Omental fat pad (tissue), 4 donors: ENCODE measurements around the gene TMEFF1. TPM values are rescaled to one million over a fixed set of nuclear protein-coding genes. Genes with fewer than 3 reads are reported as not detected.

Source experiments
- ATAC-seq: fragments of 150-250 bp; one replicate; pipeline ENCODE4 v1.9.1; 2016; ENCODE audit warnings: mild to moderate bottlenecking, moderate library complexity; ENCODE audit not compliant: low FRiP score
- DNase-seq: peaks from one replicate; pipeline ENCODE4 v3.0.0-alpha.2; 2019; ENCODE audit warnings: low spot score
- total RNA-seq, 4 donors: library from RNA; depleted of rRNA; stranded (reverse); fragments of >200 nt; gene quantifications; one replicate each; pipeline ENCODE4 v1.1.0, GENCODE V29; 2016
- TF ChIP-seq, protein P1 (sequence below), 3 donors: fragments of 450-650 bp; IDR thresholded peaks; one replicate each; pipeline ENCODE4 v1.5.1; 2016 to 2017; ENCODE audit warnings: antibody characterized with exemption in 3 of 3, mild to moderate bottlenecking in 3 of 3, moderate library complexity in 2 of 3

The TMEFF1 gene
- total RNA-seq, 4 donors from 2014 or later = 0.60 to 2.4 TPM; not detected in 2

DNA sequence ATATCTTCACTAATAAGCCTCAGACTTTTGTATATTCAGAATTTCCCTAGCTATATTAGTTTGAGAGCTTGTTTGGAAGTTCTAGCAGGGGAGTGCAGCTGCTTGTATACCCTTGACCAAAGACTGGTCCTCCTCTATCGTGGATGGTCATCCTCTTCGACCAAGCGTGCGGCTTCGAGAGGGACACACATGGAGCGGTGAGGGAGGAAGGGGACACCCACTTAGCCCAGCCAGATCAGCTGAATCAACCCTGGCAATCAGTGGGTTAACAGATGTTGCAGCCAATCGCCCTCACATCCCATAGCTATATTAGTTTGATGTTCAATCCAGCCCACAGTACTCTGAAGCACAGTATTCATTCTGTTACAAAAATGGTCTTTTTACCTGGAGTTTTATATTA, 108.1 kb downstream of the TMEFF1 start:
- ATAC-seq (no peak), DNase-seq (no peak)
- TF ChIP-seq, protein P1, sequence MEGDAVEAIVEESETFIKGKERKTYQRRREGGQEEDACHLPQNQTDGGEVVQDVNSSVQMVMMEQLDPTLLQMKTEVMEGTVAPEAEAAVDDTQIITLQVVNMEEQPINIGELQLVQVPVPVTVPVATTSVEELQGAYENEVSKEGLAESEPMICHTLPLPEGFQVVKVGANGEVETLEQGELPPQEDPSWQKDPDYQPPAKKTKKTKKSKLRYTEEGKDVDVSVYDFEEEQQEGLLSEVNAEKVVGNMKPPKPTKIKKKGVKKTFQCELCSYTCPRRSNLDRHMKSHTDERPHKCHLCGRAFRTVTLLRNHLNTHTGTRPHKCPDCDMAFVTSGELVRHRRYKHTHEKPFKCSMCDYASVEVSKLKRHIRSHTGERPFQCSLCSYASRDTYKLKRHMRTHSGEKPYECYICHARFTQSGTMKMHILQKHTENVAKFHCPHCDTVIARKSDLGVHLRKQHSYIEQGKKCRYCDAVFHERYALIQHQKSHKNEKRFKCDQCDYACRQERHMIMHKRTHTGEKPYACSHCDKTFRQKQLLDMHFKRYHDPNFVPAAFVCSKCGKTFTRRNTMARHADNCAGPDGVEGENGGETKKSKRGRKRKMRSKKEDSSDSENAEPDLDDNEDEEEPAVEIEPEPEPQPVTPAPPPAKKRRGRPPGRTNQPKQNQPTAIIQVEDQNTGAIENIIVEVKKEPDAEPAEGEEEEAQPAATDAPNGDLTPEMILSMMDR (IDR thresholded peaks at IDR 0.05) = no peak

GRCh38 chr9:100581661-100582060, 108.7 kb downstream of the TMEFF1 start:
- TF ChIP-seq, protein P1 (IDR thresholded peaks at IDR 0.05) = no peak
- no peak for ATAC-seq
- DNase-seq = no peak

GRCh38 chr9:100583014-100583802, 110.3 kb downstream of the TMEFF1 start:
- TF ChIP-seq, protein P1 (IDR thresholded peaks at IDR 0.05) = no peak
- peak; percentile 80 for ATAC-seq
- no peak for DNase-seq

DNA sequence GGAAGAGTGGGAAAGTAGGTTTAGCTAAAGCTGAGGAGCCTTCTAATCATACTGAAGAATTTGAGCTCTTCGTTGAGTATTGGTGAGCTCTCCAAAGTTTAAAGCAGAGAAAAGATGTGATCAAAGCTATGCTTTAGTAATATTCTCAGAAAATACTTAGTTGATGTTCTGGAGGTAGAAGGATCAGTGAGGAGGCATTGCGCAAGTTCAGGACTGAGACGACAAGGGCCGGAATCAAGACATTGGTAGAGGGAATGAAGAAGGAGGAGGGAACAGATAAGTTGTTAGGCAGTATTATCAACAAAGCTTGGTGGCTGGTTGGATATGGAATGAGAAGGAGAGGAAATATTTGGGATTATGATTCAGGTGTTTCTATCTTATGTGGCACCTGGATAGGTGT, 112.0 kb downstream of the TMEFF1 start:
- TF ChIP-seq, protein P1 (IDR thresholded peaks at IDR 0.05) = no peak
- ATAC-seq (no peak), DNase-seq (no peak)

GRCh38 chr9:100586093-100586492, 113.1 kb downstream of the TMEFF1 start:
- no peak for ATAC-seq
- TF ChIP-seq, protein P1 (IDR thresholded peaks at IDR 0.05) = no peak
- DNase-seq = no peak

- ATAC-seq = no peak
Measured at GRCh38 chr9:100587375-100587774, 114.4 kb downstream of the TMEFF1 start.

More at GRCh38 chr9:100587375-100587774, 114.4 kb downstream of the TMEFF1 start:
- no peak for DNase-seq
- TF ChIP-seq, protein P1 (IDR thresholded peaks at IDR 0.05) = no peak
